ENCODE results near the gene TTC21B. TPM values are rescaled to one million over a fixed set of nuclear protein-coding genes. Genes with fewer than 3 reads are reported as not detected.
"Not testable (repeated sequence)": the region's sequence is repeated elsewhere in the genome, so short reads cannot be mapped to it uniquely, and the experiment has no call there.

Gene TTC21B
- total RNA-seq, 2 experiments from 2014 or later = 26.2 to 29.8 TPM

DNA sequence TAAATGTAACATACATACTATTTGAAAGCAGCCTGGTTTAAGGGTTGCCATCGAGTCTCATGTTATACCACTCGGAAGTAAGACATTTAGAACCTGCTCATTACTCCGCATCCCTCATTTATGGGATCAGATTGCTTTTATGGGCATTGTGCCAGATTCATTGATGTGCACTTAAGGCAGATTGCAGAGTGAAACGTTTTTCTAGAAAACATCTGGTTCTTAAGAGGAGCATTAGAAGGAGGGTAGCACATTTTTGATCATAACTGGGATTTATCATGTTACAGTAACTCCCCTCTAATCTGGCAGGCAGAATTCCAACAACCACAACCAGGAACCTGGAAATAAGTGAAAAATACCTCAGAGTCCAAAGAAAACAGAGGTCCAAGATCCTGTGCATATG is 85.4 kb downstream of the TTC21B start:
- POLR2A ChIA-PET = interaction anchor here (0.7 to 1.0 kb wide), 2 partner anchors 26 to 349 kb away, joined by 3 to 4 read pairs; no protein-coding TSS in a partner anchor

DNA sequence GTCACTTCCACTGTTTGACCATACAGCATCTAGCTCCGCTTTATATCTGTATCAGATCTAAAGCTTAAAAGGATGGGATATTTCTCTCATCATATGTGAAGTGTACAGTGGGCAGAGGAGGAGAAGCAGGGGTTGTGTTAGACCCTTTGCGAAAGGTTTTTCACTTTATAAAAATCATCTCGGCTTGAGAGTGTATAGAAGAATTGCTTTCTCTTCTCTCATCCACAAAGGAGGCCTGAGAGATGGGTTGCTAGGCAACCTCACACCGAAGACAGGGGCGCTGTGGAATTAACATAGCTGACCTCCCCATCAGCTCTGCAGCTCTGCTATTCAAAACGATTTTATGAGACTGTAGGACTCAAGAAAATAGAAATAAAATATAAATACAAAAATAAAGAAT is 89.3 kb downstream of the TTC21B start:
- no peak for DNase-seq (ENCODE audit: low spot score)
- no peak overlapping the region for H3K4me3 ChIP-seq (ENCODE audit: low read depth, low read length, poor library complexity, severe bottlenecking)
- POLR2A ChIA-PET = interaction anchor here (0.7 to 1.4 kb wide), 3 partner anchors 13 to 412 kb away, joined by 3 to 7 read pairs (median 3); no protein-coding TSS in a partner anchor

More for the DNA sequence above, 85.4 kb downstream of the TTC21B start:
- Histone ChIP-seq H3K9me2 (ENCODE audit: insufficient read depth, low read length) (no peaks in the 10 kb centered on the region), H3K9me3 (ENCODE audit: low read length) (no peaks in the 10 kb centered on the region), H3K4me1 (ENCODE audit: insufficient read depth, low read length, poor library complexity, severe bottlenecking) (no peaks in the 10 kb centered on the region), H3K4me2 (ENCODE audit: low read length) (no peak overlapping the region), H4K20me1 (ENCODE audit: insufficient read depth, low read length) (no peaks in the 10 kb centered on the region), H3K27ac (ENCODE audit: low read depth, low read length, poor library complexity, severe bottlenecking) (no peak overlapping the region), H3K36me3 (ENCODE audit: insufficient read depth, low read length) (peaks cover 4% of the 10 kb centered on the region; the same call in 1 of the 2 replicates), H3K4me3 (ENCODE audit: low read depth, low read length, poor library complexity, severe bottlenecking) (no peak overlapping the region), H3K79me2 (ENCODE audit: insufficient read depth, low read depth, low read length) (no peaks in the 10 kb centered on the region), H2AFZ (ENCODE audit: low read length) (no peak overlapping the region)
- no TSS peak for BruUV-seq (replicated peaks)
- intact Hi-C loops (cut with micrococcal nuclease; ENCODE audit: unreplicated experiment) = no loop called here
- CTCF ChIA-PET (ENCODE audit: unreplicated experiment) = no interaction called here
- TF ChIP-seq, protein P1, sequence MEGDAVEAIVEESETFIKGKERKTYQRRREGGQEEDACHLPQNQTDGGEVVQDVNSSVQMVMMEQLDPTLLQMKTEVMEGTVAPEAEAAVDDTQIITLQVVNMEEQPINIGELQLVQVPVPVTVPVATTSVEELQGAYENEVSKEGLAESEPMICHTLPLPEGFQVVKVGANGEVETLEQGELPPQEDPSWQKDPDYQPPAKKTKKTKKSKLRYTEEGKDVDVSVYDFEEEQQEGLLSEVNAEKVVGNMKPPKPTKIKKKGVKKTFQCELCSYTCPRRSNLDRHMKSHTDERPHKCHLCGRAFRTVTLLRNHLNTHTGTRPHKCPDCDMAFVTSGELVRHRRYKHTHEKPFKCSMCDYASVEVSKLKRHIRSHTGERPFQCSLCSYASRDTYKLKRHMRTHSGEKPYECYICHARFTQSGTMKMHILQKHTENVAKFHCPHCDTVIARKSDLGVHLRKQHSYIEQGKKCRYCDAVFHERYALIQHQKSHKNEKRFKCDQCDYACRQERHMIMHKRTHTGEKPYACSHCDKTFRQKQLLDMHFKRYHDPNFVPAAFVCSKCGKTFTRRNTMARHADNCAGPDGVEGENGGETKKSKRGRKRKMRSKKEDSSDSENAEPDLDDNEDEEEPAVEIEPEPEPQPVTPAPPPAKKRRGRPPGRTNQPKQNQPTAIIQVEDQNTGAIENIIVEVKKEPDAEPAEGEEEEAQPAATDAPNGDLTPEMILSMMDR (conservative IDR thresholded peaks at IDR 0.05; ENCODE audit: low read length) = no peak
- no peak for TF ChIP-seq EZH2phosphoT487 (IDR thresholded peaks at IDR 0.05; ENCODE audit: borderline replicate concordance, low read depth, low read length)
- no peak for DNase-seq (ENCODE audit: low spot score)

DNA sequence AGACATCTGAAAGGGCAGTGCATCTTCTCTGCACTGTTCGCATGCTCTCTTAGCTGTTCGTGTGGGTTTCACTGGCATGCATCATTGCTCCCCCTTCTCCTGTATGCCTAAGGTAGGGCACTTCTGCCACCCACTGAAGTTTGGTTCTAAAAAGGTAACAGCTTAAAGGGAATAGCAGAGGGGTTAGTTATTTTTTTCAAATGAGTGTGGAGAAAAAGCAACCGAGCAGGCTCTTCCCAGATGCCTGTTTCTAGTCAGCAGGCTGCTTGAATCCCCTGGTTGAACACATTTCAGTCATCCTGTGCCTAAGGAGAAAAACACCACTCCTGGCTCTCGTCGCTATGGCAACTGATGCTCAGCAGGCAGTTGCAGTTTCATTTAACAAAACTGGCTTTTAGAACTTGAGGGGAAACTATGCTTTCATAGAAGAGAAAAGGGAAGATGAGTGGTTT is 89.7 kb downstream of the TTC21B start:
- H4K20me1 ChIP-seq (ENCODE audit: insufficient read depth, low read length) = no peaks in the 10 kb centered on the region
- CTCF ChIA-PET (ENCODE audit: unreplicated experiment) = no interaction called here
- H3K4me2 ChIP-seq (ENCODE audit: low read length) = no peak overlapping the region
- intact Hi-C loops (cut with micrococcal nuclease; ENCODE audit: unreplicated experiment) = no loop called here
- no peaks in the 10 kb centered on the region for H3K4me1 ChIP-seq (ENCODE audit: insufficient read depth, low read length, poor library complexity, severe bottlenecking)
- H3K79me2 ChIP-seq (ENCODE audit: insufficient read depth, low read depth, low read length) = no peaks in the 10 kb centered on the region
- no peak overlapping the region for H3K27ac ChIP-seq (ENCODE audit: low read depth, low read length, poor library complexity, severe bottlenecking)
- no TSS peak for BruUV-seq (replicated peaks)
- POLR2A ChIA-PET = interaction anchor here (0.6 to 1.4 kb wide), 3 partner anchors 14 to 409 kb away, joined by 3 read pairs; no protein-coding TSS in a partner anchor
- no peak for TF ChIP-seq EZH2phosphoT487 (IDR thresholded peaks at IDR 0.05; ENCODE audit: borderline replicate concordance, low read depth, low read length)
- TF ChIP-seq, protein P1 (conservative IDR thresholded peaks at IDR 0.05; ENCODE audit: low read length) = no peak
- H3K9me2 ChIP-seq (ENCODE audit: insufficient read depth, low read length) = no peaks in the 10 kb centered on the region
- no peaks in the 10 kb centered on the region for H3K9me3 ChIP-seq (ENCODE audit: low read length)
- no peak overlapping the region for H3K4me3 ChIP-seq (ENCODE audit: low read depth, low read length, poor library complexity, severe bottlenecking)
- H2AFZ ChIP-seq (ENCODE audit: low read length) = no peak overlapping the region
- no peaks in the 10 kb centered on the region for H3K36me3 ChIP-seq (ENCODE audit: insufficient read depth, low read length)
- no peak for DNase-seq (ENCODE audit: low spot score)

More for the DNA sequence above, 89.3 kb downstream of the TTC21B start:
- no peak overlapping the region for H3K27ac ChIP-seq (ENCODE audit: low read depth, low read length, poor library complexity, severe bottlenecking)
- H4K20me1 ChIP-seq (ENCODE audit: insufficient read depth, low read length) = no peaks in the 10 kb centered on the region
- H2AFZ ChIP-seq (ENCODE audit: low read length) = no peak overlapping the region
- no peaks in the 10 kb centered on the region for H3K9me2 ChIP-seq (ENCODE audit: insufficient read depth, low read length)
- no peaks in the 10 kb centered on the region for H3K79me2 ChIP-seq (ENCODE audit: insufficient read depth, low read depth, low read length)
- H3K9me3 ChIP-seq (ENCODE audit: low read length) = no peaks in the 10 kb centered on the region
- no peak overlapping the region for H3K4me2 ChIP-seq (ENCODE audit: low read length)
- no peaks in the 10 kb centered on the region for H3K4me1 ChIP-seq (ENCODE audit: insufficient read depth, low read length, poor library complexity, severe bottlenecking)
- intact Hi-C loops (cut with micrococcal nuclease; ENCODE audit: unreplicated experiment) = no loop called here
- no peak for TF ChIP-seq EZH2phosphoT487 (IDR thresholded peaks at IDR 0.05; ENCODE audit: borderline replicate concordance, low read depth, low read length)
- TF ChIP-seq, protein P1 (conservative IDR thresholded peaks at IDR 0.05; ENCODE audit: low read length) = no peak
- BruUV-seq (replicated peaks) = no TSS peak
- no peaks in the 10 kb centered on the region for H3K36me3 ChIP-seq (ENCODE audit: insufficient read depth, low read length)
- CTCF ChIA-PET (ENCODE audit: unreplicated experiment) = interaction anchor here (0.5 kb wide), 1 partner anchor 290 kb away, joined by 6 read pairs; no protein-coding TSS in a partner anchor

DNA sequence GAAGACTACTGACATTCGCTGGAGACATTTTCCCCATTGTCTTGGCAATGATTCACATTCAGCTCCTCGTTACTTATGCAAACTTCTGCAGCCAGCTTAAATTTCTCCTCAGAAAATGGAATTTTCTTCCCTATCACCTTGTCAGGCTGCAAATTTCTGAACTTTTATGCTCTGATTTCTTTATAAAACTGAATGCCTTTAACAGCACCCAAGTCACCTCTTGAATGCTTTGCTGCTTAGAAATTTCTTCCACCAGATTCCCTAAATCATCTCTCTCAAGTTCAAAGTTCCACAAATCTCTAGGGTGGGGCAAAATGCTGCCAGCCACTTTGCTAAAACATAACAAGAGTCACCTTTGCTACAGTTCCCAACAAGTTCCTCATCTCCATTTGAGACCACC is 92.5 kb downstream of the TTC21B start:
- H3K4me3 ChIP-seq (ENCODE audit: low read depth, low read length, poor library complexity, severe bottlenecking); BruUV-seq (replicated peaks); H2AFZ ChIP-seq (ENCODE audit: low read length); H3K9me3 ChIP-seq (ENCODE audit: low read length); H3K36me3 ChIP-seq (ENCODE audit: insufficient read depth, low read length); H4K20me1 ChIP-seq (ENCODE audit: insufficient read depth, low read length); DNase-seq (ENCODE audit: low spot score); H3K27ac ChIP-seq (ENCODE audit: low read depth, low read length, poor library complexity, severe bottlenecking); H3K9me2 ChIP-seq (ENCODE audit: insufficient read depth, low read length); CTCF ChIA-PET (ENCODE audit: unreplicated experiment); H3K79me2 ChIP-seq (ENCODE audit: insufficient read depth, low read depth, low read length); H3K4me1 ChIP-seq (ENCODE audit: insufficient read depth, low read length, poor library complexity, severe bottlenecking); H3K4me2 ChIP-seq (ENCODE audit: low read length); intact Hi-C loops (cut with micrococcal nuclease; ENCODE audit: unreplicated experiment): not testable (repeated sequence)
- POLR2A ChIA-PET = interaction anchor here (0.8 kb wide), 1 partner anchor 25 kb away, joined by 3 read pairs; no protein-coding TSS in a partner anchor

All from OCI-LY7 (cell line).